SIG-M5 (cell line): ENCODE measurements around the gene DEFB108B.
"Not testable (repeated sequence)": the region's sequence is repeated elsewhere in the genome, so short reads cannot be mapped to it uniquely, and the experiment has no call there.

Source experiments
- DNase-seq: peaks from one replicate; lab custom pipeline; 2025; lab: John Stamatoyannopoulos, UW

DEFB108B gene

GRCh38 chr11:71813481-71814355, 19.3 kb upstream of the DEFB108B start:
- DNase-seq = not testable (repeated sequence)

GRCh38 chr11:71821539-71821938, 11.5 kb upstream of the DEFB108B start:
- DNase-seq = not testable (repeated sequence)

GRCh38 chr11:71829247-71829646, 3.8 kb upstream of the DEFB108B start:
- not testable (repeated sequence) for DNase-seq

- not testable (repeated sequence) for DNase-seq
Measured at GRCh38 chr11:71829686-71830085, 3.3 kb upstream of the DEFB108B start.

GRCh38 chr11:71842720-71843119, 9.7 kb downstream of the DEFB108B start:
- not testable (repeated sequence) for DNase-seq

- DNase-seq = not testable (repeated sequence)
Measured at GRCh38 chr11:71843355-71843754, 10.4 kb downstream of the DEFB108B start.

- DNase-seq = no peak
Measured at GRCh38 chr11:71843858-71844257, 10.9 kb downstream of the DEFB108B start.

GRCh38 chr11:71853895-71854294, 20.9 kb downstream of the DEFB108B start:
- DNase-seq = not testable (repeated sequence)

GRCh38 chr11:71855880-71856279, 22.9 kb downstream of the DEFB108B start:
- DNase-seq = not testable (repeated sequence)

GRCh38 chr11:71860835-71861234, 27.8 kb downstream of the DEFB108B start:
- DNase-seq = not testable (repeated sequence)

GRCh38 chr11:71863978-71864627, 31.1 kb downstream of the DEFB108B start:
- not testable (repeated sequence) for DNase-seq

- DNase-seq = not testable (repeated sequence)
Measured at GRCh38 chr11:71867209-71867608, 34.2 kb downstream of the DEFB108B start.

GRCh38 chr11:71869931-71870330, 36.9 kb downstream of the DEFB108B start:
- DNase-seq = not testable (repeated sequence)

GRCh38 chr11:71870661-71871060, 37.7 kb downstream of the DEFB108B start:
- DNase-seq = not testable (repeated sequence)

GRCh38 chr11:71876262-71876661, 43.3 kb downstream of the DEFB108B start:
- not testable (repeated sequence) for DNase-seq

GRCh38 chr11:71878059-71878458, 45.1 kb downstream of the DEFB108B start, which contains the start of gene DEFB131B:
TSS of gene DEFB131B (plus strand) at chr11:71878453. CDS start at chr11:71878453, 0 bp downstream.
- DNase-seq = not testable (repeated sequence)

GRCh38 chr11:71885806-71886205, 52.8 kb downstream of the DEFB108B start:
- DNase-seq = not testable (repeated sequence)
